DOHH2 (cell line): ENCODE data around the gene RNU7-1.

Source experiments
- H3F3A ChIP-seq: fragments of 200-600 bp; sonication (generic), shearing (Covaris generic); 2 replicates; pipeline ENCODE4 v1.6.0; 2016; ENCODE audit warnings: antibody characterized with exemption, mild to moderate bottlenecking; ENCODE audit not compliant: control insufficient read depth, insufficient read depth
- H3K27ac ChIP-seq: fragments of 200-600 bp; sonication (generic); 2 replicates; pipeline ENCODE4 v1.5.1; 2014; ENCODE audit warnings: low read depth, mild to moderate bottlenecking, low read length, moderate library complexity
- H3K27me3 ChIP-seq: fragments of 200-600 bp; sonication (generic); 2 replicates; pipeline ENCODE4 v1.6.1; 2014; ENCODE audit warnings: mild to moderate bottlenecking, low read length, mixed read lengths; ENCODE audit not compliant: control insufficient read depth
- H3K36me3 ChIP-seq: fragments of 200-600 bp; sonication (generic); 2 replicates; pipeline ENCODE4 v1.6.1; 2014; ENCODE audit warnings: mild to moderate bottlenecking, low read length, moderate library complexity, mixed read lengths; ENCODE audit not compliant: control insufficient read depth
- H3K4me1 ChIP-seq: fragments of 200-600 bp; sonication (generic); 2 replicates; pipeline ENCODE4 v1.6.1; 2014; ENCODE audit warnings: mild to moderate bottlenecking, low read length, mixed read lengths; ENCODE audit not compliant: control insufficient read depth
- H3K4me2 ChIP-seq: fragments of 200-600 bp; sonication (generic); 2 replicates; pipeline ENCODE4 v1.6.0; 2014; ENCODE audit warnings: mild to moderate bottlenecking, low read length, moderate library complexity
- H3K4me3 ChIP-seq: fragments of 200-600 bp; sonication (generic); 2 replicates; pipeline ENCODE4 v1.5.1; 2014; ENCODE audit warnings: mild to moderate bottlenecking, low read length, mixed read lengths
- H3K79me2 ChIP-seq: fragments of 200-600 bp; sonication (generic); 2 replicates; pipeline ENCODE4 v1.6.1; 2014; ENCODE audit warnings: mild to moderate bottlenecking, low read length, mixed read lengths; ENCODE audit not compliant: control insufficient read depth
- H3K9me2 ChIP-seq: fragments of 200-600 bp; sonication (generic); replicated peaks from 2 replicates; pipeline ENCODE4 v1.6.1; 2014; ENCODE audit warnings: mild to moderate bottlenecking, low read length, mixed read lengths; ENCODE audit not compliant: control insufficient read depth
- H3K9me3 ChIP-seq: fragments of 200-600 bp; sonication (generic); 2 replicates; pipeline ENCODE4 v1.6.1; 2014; ENCODE audit warnings: antibody characterized with exemption, low read length, mixed read lengths; ENCODE audit not compliant: control insufficient read depth, insufficient read depth
- H4K20me1 ChIP-seq: fragments of 200-600 bp; sonication (generic); 2 replicates; pipeline ENCODE4 v1.6.0; 2014; ENCODE audit warnings: low read depth, mild to moderate bottlenecking, antibody characterized with exemption, low read length, moderate library complexity; ENCODE audit not compliant: control insufficient read depth, insufficient read depth
- CTCF ChIP-seq: fragments of 200-600 bp; sonication (generic); IDR thresholded peaks from one replicate; pipeline ENCODE4 v1.5.1; 2014; ENCODE audit warnings: antibody characterized with exemption, mild to moderate bottlenecking, low read depth, low read length; ENCODE audit not compliant: poor library complexity, severe bottlenecking
- EZH2phosphoT487 ChIP-seq: fragments of 200-600 bp; sonication (generic); IDR thresholded peaks from 2 replicates; pipeline ENCODE4 v1.6.1; 2017; ENCODE audit warnings: borderline replicate concordance, mild to moderate bottlenecking, antibody characterized with exemption, low read length, moderate library complexity, mixed read lengths

Gene RNU7-1

GRCh38 chr12:6965714-6966113 is 22.1 kb downstream of the RNU7-1 start:
- H3K9me2 ChIP-seq: no peaks in the 10 kb centered on the region
- H3K36me3 ChIP-seq: peaks cover 62% of the 10 kb centered on the region
- H3K27me3 ChIP-seq: peaks cover 19% of the 10 kb centered on the region
- TF ChIP-seq CTCF: no peak
- no peak for TF ChIP-seq EZH2phosphoT487
- peaks cover 16% of the 10 kb centered on the region for H4K20me1 ChIP-seq
- no peak overlapping the region for H3K4me3 ChIP-seq
- H3K4me1 ChIP-seq: peaks cover 46% of the 10 kb centered on the region
- no peak overlapping the region for H3K27ac ChIP-seq
- peaks cover 39% of the 10 kb centered on the region for H3F3A ChIP-seq
- peaks cover 29% of the 10 kb centered on the region for H3K79me2 ChIP-seq
- H3K4me2 ChIP-seq: no peak overlapping the region
- no peaks in the 10 kb centered on the region for H3K9me3 ChIP-seq

DNA sequence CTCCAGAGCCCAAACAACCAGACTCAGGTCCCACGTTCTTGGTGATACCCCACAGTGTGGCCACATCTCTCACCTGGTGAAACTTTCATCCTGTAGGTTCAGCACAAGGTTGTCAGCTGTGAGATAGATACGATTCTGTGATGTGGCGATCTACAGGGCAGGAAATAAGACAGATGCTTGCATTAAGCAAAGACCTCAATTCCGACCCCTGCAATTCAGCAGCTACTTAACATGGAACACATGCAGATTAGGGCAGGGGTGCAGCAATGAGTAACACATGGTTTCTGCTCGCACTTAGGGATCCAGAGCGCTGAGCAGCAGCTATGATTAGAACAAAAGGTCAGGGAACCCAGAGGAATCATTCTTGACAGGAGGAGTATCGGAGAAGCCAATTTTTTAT is 22.7 kb downstream of the RNU7-1 start:
- Histone ChIP-seq H3K27me3 (peaks cover 13% of the 10 kb centered on the region), H3K9me3 (no peaks in the 10 kb centered on the region), H3K36me3 (peaks cover 67% of the 10 kb centered on the region), H3K4me1 (peaks cover 39% of the 10 kb centered on the region), H3F3A (peaks cover 39% of the 10 kb centered on the region), H3K27ac (no peak overlapping the region), H3K4me3 (no peak overlapping the region), H3K4me2 (no peak overlapping the region), H3K9me2 (no peaks in the 10 kb centered on the region), H3K79me2 (peaks cover 35% of the 10 kb centered on the region), H4K20me1 (peaks cover 16% of the 10 kb centered on the region; the same call in 1 of the 2 replicates)
- TF ChIP-seq CTCF: no peak
- no peak for TF ChIP-seq EZH2phosphoT487

- H3F3A ChIP-seq: peaks cover 41% of the 10 kb centered on the region
- H3K9me3 ChIP-seq: no peaks in the 10 kb centered on the region
- 0 out of 2 replicates have a peak, but pooled peaks cover 2% of the 10 kb centered on the region for H3K27me3 ChIP-seq
- H3K4me2 ChIP-seq: no peak overlapping the region
- H3K79me2 ChIP-seq: peaks cover 48% of the 10 kb centered on the region
- peaks cover 16% of the 10 kb centered on the region; the same call in 1 of the 2 replicates for H4K20me1 ChIP-seq
- H3K4me1 ChIP-seq: peaks cover 38% of the 10 kb centered on the region
- H3K4me3 ChIP-seq: no peak overlapping the region
- no peaks in the 10 kb centered on the region for H3K9me2 ChIP-seq
- no peak overlapping the region for H3K27ac ChIP-seq
- H3K36me3 ChIP-seq: peaks cover 80% of the 10 kb centered on the region
- no peak for TF ChIP-seq CTCF
- TF ChIP-seq EZH2phosphoT487: no peak
Measured at GRCh38 chr12:6967651-6968100, 24.1 kb downstream of the RNU7-1 start.
